ENCODE data around the gene ALDH1A1. TPM values are rescaled to one million over a fixed set of nuclear protein-coding genes. Genes with fewer than 3 reads are reported as not detected.

Gene ALDH1A1
- total RNA-seq, 1 donor from 2014 or later = 1.5 TPM

DNA sequence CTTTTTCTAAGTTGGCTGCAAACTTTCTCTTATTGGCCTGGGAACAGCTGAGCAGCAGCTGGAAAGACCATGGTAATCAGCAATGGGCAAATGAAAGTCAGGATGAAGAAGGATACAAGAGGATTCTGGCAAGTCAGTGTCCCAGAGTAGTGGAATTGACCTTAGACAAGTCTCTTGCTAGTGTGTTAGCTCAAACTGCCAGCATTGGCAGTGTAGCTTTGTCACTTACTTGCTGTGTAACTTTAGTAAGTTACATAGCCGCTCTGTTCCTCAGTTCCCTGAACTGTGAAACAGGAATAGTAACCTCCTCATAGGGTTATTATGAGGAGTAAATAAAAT is 3.6 kb downstream of the ALDH1A1 start:
- Mint-ChIP-seq H3K27ac (ENCODE audit: unreplicated experiment) (no peak overlapping the region), H3K4me1 (ENCODE audit: low read depth, unreplicated experiment) (no peaks in the 10 kb centered on the region), H3K4me3 (ENCODE audit: unreplicated experiment) (no peak overlapping the region), H3K9me3 (ENCODE audit: unreplicated experiment) (no peaks in the 10 kb centered on the region), H3K27me3 (ENCODE audit: low read depth, unreplicated experiment) (no peaks in the 10 kb centered on the region), H3K36me3 (ENCODE audit: low read depth, unreplicated experiment) (no peaks in the 10 kb centered on the region)
- Histone ChIP-seq H3K79me2 (ENCODE audit: insufficient read depth, low read length) (no peaks in the 10 kb centered on the region), H3K4me1 (ENCODE audit: insufficient read depth, low read length) (no peaks in the 10 kb centered on the region), H3K27me3 (ENCODE audit: insufficient read depth, low read length) (peaks cover 2% of the 10 kb centered on the region), H2AFZ (ENCODE audit: low read depth, low read length) (no peak overlapping the region), H3K4me2 (ENCODE audit: low read length) (no peak overlapping the region), H3K9ac (ENCODE audit: low read length) (no peak overlapping the region), H3K36me3 (ENCODE audit: insufficient read depth, low read length) (no peaks in the 10 kb centered on the region), H3K9me3 (ENCODE audit: insufficient read depth, low read depth, low read length) (no peaks in the 10 kb centered on the region), H3K4me3 (ENCODE audit: insufficient read depth, low read depth, low read length) (no peak overlapping the region), H3K27ac (ENCODE audit: low read depth, low read length) (no peak overlapping the region), H4K20me1 (ENCODE audit: insufficient read depth, low read length) (no peaks in the 10 kb centered on the region)
- TF ChIP-seq EZH2 (IDR thresholded peaks at IDR 0.05; ENCODE audit: insufficient read depth, low read length) (no peak), CTCF (IDR thresholded peaks at IDR 0.05; ENCODE audit: insufficient read depth, low read depth, low read length) (no peak)
- FAIRE-seq = no peak
- no peak for DNase-seq (ENCODE audit: low read depth)

GRCh38 chr9:72948575-72949243 is 4.1 kb downstream of the ALDH1A1 start:
- Histone ChIP-seq H3K4me2 (ENCODE audit: low read length) (no peak overlapping the region), H3K79me2 (ENCODE audit: insufficient read depth, low read length) (no peaks in the 10 kb centered on the region), H2AFZ (ENCODE audit: low read depth, low read length) (no peak overlapping the region), H3K9ac (ENCODE audit: low read length) (no peak overlapping the region), H4K20me1 (ENCODE audit: insufficient read depth, low read length) (no peaks in the 10 kb centered on the region), H3K4me3 (ENCODE audit: insufficient read depth, low read depth, low read length) (no peak overlapping the region), H3K36me3 (ENCODE audit: insufficient read depth, low read length) (no peaks in the 10 kb centered on the region), H3K4me1 (ENCODE audit: insufficient read depth, low read length) (no peaks in the 10 kb centered on the region), H3K27me3 (ENCODE audit: insufficient read depth, low read length) (peaks cover 2% of the 10 kb centered on the region), H3K9me3 (ENCODE audit: insufficient read depth, low read depth, low read length) (no peaks in the 10 kb centered on the region), H3K27ac (ENCODE audit: low read depth, low read length) (no peak overlapping the region)
- Mint-ChIP-seq H3K27me3 (ENCODE audit: low read depth, unreplicated experiment) (no peaks in the 10 kb centered on the region), H3K4me3 (ENCODE audit: unreplicated experiment) (no peak overlapping the region), H3K36me3 (ENCODE audit: low read depth, unreplicated experiment) (no peaks in the 10 kb centered on the region), H3K4me1 (ENCODE audit: low read depth, unreplicated experiment) (no peaks in the 10 kb centered on the region), H3K27ac (ENCODE audit: unreplicated experiment) (no peak overlapping the region), H3K9me3 (ENCODE audit: unreplicated experiment) (no peaks in the 10 kb centered on the region)
- TF ChIP-seq EZH2 (IDR thresholded peaks at IDR 0.05; ENCODE audit: insufficient read depth, low read length) = no peak
- TF ChIP-seq CTCF (IDR thresholded peaks at IDR 0.05; ENCODE audit: insufficient read depth, low read depth, low read length) = no peak
- FAIRE-seq (no peak), DNase-seq (ENCODE audit: low read depth) (no peak)

DNA sequence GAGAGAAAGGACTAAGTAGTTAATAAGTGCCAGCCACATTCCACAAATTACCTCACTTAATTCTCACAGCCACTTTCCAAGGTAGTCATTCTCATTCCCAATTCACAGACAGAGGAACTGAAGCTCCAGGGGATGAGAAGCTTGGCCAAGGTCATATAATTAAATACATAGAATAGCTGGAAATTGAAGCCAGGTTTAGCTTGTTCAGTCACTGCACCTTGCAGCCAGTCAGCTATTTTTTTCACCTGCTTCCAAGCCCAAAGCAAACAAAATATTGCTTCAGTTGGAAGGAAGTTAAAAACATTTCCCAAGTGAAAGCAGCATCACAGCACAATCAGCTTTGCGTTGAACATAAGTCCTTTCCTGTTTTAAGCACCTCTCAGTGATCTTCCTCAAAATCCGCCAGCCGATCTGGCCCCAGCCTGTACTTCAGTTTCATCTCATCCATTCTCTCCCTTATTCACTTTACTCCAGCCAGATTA is 4.8 kb downstream of the ALDH1A1 start:
- Histone ChIP-seq H3K4me3 (ENCODE audit: insufficient read depth, low read depth, low read length) (no peak overlapping the region), H3K4me1 (ENCODE audit: insufficient read depth, low read length) (no peaks in the 10 kb centered on the region), H2AFZ (ENCODE audit: low read depth, low read length) (no peak overlapping the region), H3K4me2 (ENCODE audit: low read length) (no peak overlapping the region), H3K9ac (ENCODE audit: low read length) (no peak overlapping the region), H3K9me3 (ENCODE audit: insufficient read depth, low read depth, low read length) (no peaks in the 10 kb centered on the region), H3K27me3 (ENCODE audit: insufficient read depth, low read length) (peaks cover 2% of the 10 kb centered on the region), H4K20me1 (ENCODE audit: insufficient read depth, low read length) (no peaks in the 10 kb centered on the region), H3K79me2 (ENCODE audit: insufficient read depth, low read length) (no peaks in the 10 kb centered on the region), H3K27ac (ENCODE audit: low read depth, low read length) (no peak overlapping the region), H3K36me3 (ENCODE audit: insufficient read depth, low read length) (no peaks in the 10 kb centered on the region)
- Mint-ChIP-seq H3K4me1 (ENCODE audit: low read depth, unreplicated experiment) (no peaks in the 10 kb centered on the region), H3K36me3 (ENCODE audit: low read depth, unreplicated experiment) (no peaks in the 10 kb centered on the region), H3K27ac (ENCODE audit: unreplicated experiment) (no peak overlapping the region), H3K27me3 (ENCODE audit: low read depth, unreplicated experiment) (no peaks in the 10 kb centered on the region), H3K9me3 (ENCODE audit: unreplicated experiment) (no peaks in the 10 kb centered on the region), H3K4me3 (ENCODE audit: unreplicated experiment) (no peak overlapping the region)
- DNase-seq (ENCODE audit: low read depth) (no peak), FAIRE-seq (no peak)
- no peak for TF ChIP-seq EZH2 (IDR thresholded peaks at IDR 0.05; ENCODE audit: insufficient read depth, low read length)
- TF ChIP-seq CTCF (IDR thresholded peaks at IDR 0.05; ENCODE audit: insufficient read depth, low read depth, low read length) = no peak

Data from astrocyte (in vitro differentiated cells and primary cell).